Cardiac muscle cell (in vitro differentiated cells and primary cell): ENCODE data around the gene CFAP20DC. TPM values are rescaled to one million over a fixed set of nuclear protein-coding genes. Genes with fewer than 3 reads are reported as not detected.
"Not testable (repeated sequence)": the region's sequence is repeated elsewhere in the genome, so short reads cannot be mapped to it uniquely, and the experiment has no call there.

Experiments used
- DNase-seq, 2 donors: peaks; one replicate each; pipeline versions ENCODE4 v3.0.0 to v3.0.0-alpha.2; 2010 to 2017; ENCODE audit warnings: low read depth in 1 of 2, low spot score in 1 of 2
- H3K27ac ChIP-seq: fragments of 200-600 bp; sonication (generic); 2 replicates; pipeline ENCODE4 v1.5.1; 2016
- H3K27me3 ChIP-seq: fragments of 200-600 bp; sonication (generic); 2 replicates; pipeline ENCODE4 v1.6.0; 2016; ENCODE audit warnings: control low read depth
- H3K36me3 ChIP-seq: fragments of 200-600 bp; sonication (generic); 2 replicates; pipeline ENCODE4 v1.5.1; 2016; ENCODE audit warnings: control low read depth
- H3K4me1 ChIP-seq: fragments of 200-600 bp; sonication (generic); 2 replicates; pipeline ENCODE4 v1.8.1; 2017; ENCODE audit warnings: low read depth, mild to moderate bottlenecking, mixed run types
- H3K4me3 ChIP-seq: fragments of 200-600 bp; sonication (generic); 2 replicates; pipeline ENCODE4 v1.5.1; 2016; ENCODE audit warnings: mild to moderate bottlenecking
- H3K9me3 ChIP-seq: fragments of 200-600 bp; sonication (generic); 2 replicates; pipeline ENCODE4 v1.5.1; 2017; ENCODE audit warnings: low read depth, mild to moderate bottlenecking, control low read depth
- CTCF ChIP-seq: IDR thresholded peaks from 2 replicates; pipeline ENCODE4 v1.5.1; 2012; ENCODE audit warnings: low read depth, mild to moderate bottlenecking, low read length
- polyA plus RNA-seq: library from polyadenylated mRNA; unstranded; fragments of >200 nt; fragmentation: Nextera tagmentation; extraction: Ambion mirVana; gene quantifications from 2 replicates; pipeline ENCODE4 v1.2.1, GENCODE V29; 2016
- total RNA-seq: library from RNA; depleted of rRNA; stranded (reverse); fragments of >200 nt; gene quantifications from 2 replicates; pipeline ENCODE4 v1.2.3, GENCODE V29; 2016

The CFAP20DC gene
- total and polyA plus RNA-seq, 2 experiments from 2014 or later: 0.53 to 1.3 TPM

GRCh38 chr3:58720526-58720925, 329.3 kb downstream of the CFAP20DC start:
- no peak for TF ChIP-seq CTCF
- H3K27ac ChIP-seq: no peak overlapping the region
- no peak for DNase-seq
- H3K36me3 ChIP-seq: no peaks in the 10 kb centered on the region
- no peaks in the 10 kb centered on the region for H3K9me3 ChIP-seq
- H3K4me3 ChIP-seq: no peak overlapping the region
- H3K27me3 ChIP-seq: peaks cover 7% of the 10 kb centered on the region
- H3K4me1 ChIP-seq: peaks cover 26% of the 10 kb centered on the region

GRCh38 chr3:58719684-58720083, 330.1 kb downstream of the CFAP20DC start:
- Histone ChIP-seq H3K27ac (no peak overlapping the region), H3K36me3 (no peaks in the 10 kb centered on the region), H3K27me3 (peaks cover 7% of the 10 kb centered on the region), H3K4me3 (no peak overlapping the region), H3K4me1 (peaks cover 18% of the 10 kb centered on the region), H3K9me3 (no peaks in the 10 kb centered on the region)
- DNase-seq: peak in 1 of 2 donors; percentile 62
- no peak for TF ChIP-seq CTCF

GRCh38 chr3:58713715-58714401, 336.0 kb downstream of the CFAP20DC start:
- peaks cover 7% of the 10 kb centered on the region for H3K27me3 ChIP-seq
- TF ChIP-seq CTCF: no peak

GRCh38 chr3:58711871-58712270, 338.0 kb downstream of the CFAP20DC start:
- Histone ChIP-seq H3K4me1 (no peaks in the 10 kb centered on the region), H3K36me3 (no peaks in the 10 kb centered on the region), H3K4me3 (no peak overlapping the region), H3K9me3 (no peaks in the 10 kb centered on the region), H3K27ac (no peak overlapping the region), H3K27me3 (no peaks in the 10 kb centered on the region)
- no peak for DNase-seq
- TF ChIP-seq CTCF: no peak

More at GRCh38 chr3:58713715-58714401, 336.0 kb downstream of the CFAP20DC start:
- H3K4me3 ChIP-seq: no peak overlapping the region
- H3K27ac ChIP-seq: no peak overlapping the region
- no peak for DNase-seq
- H3K9me3 ChIP-seq: no peaks in the 10 kb centered on the region
- no peaks in the 10 kb centered on the region for H3K4me1 ChIP-seq
- no peaks in the 10 kb centered on the region for H3K36me3 ChIP-seq

GRCh38 chr3:58708983-58709382, 340.8 kb downstream of the CFAP20DC start:
- not testable (repeated sequence) for H3K27ac ChIP-seq, H3K4me1 ChIP-seq, H3K9me3 ChIP-seq, H3K36me3 ChIP-seq, H3K27me3 ChIP-seq, H3K4me3 ChIP-seq, DNase-seq

- H3K4me3 ChIP-seq: no peak overlapping the region
- H3K27ac ChIP-seq: no peak overlapping the region
- no peaks in the 10 kb centered on the region for H3K4me1 ChIP-seq
- DNase-seq: no peak
- no peaks in the 10 kb centered on the region for H3K9me3 ChIP-seq
- no peaks in the 10 kb centered on the region for H3K27me3 ChIP-seq
- H3K36me3 ChIP-seq: no peaks in the 10 kb centered on the region
- no peak for TF ChIP-seq CTCF
Observed at GRCh38 chr3:58708116-58708791, 341.6 kb downstream of the CFAP20DC start.
